ENCODE measurements around the gene LILRB1.
"Not testable (repeated sequence)": the region's sequence is repeated elsewhere in the genome, so short reads cannot be mapped to it uniquely, and the experiment has no call there.

GRCh38 chr19:54595680-54596436 is 34.4 kb upstream of the LILRB1 start:
- not testable (repeated sequence) for TF ChIP-seq CTCF (IDR thresholded peaks at IDR 0.05; ENCODE audit: low read depth, low read length, missing input control); JUND (IDR thresholded peaks at IDR 0.05); REST (IDR thresholded peaks at IDR 0.05); GABPA (IDR thresholded peaks at IDR 0.05 in 1 of 2, conservative IDR thresholded peaks at IDR 0.05 in 1 of 2); YY1 (IDR thresholded peaks at IDR 0.05); MAX (IDR thresholded peaks at IDR 0.05); SP1 (IDR thresholded peaks at IDR 0.05)

Measured in liver (tissue), 3 donors.